ENCODE results near the gene FNDC3B. TPM values are rescaled to one million over a fixed set of nuclear protein-coding genes. Genes with fewer than 3 reads are reported as not detected.

The FNDC3B gene
- total and polyA plus RNA-seq, 2 donors (not counting 3 experiments of a cell fraction or from before 2014, with no cell fraction given) = 91.6 to 295 TPM

DNA sequence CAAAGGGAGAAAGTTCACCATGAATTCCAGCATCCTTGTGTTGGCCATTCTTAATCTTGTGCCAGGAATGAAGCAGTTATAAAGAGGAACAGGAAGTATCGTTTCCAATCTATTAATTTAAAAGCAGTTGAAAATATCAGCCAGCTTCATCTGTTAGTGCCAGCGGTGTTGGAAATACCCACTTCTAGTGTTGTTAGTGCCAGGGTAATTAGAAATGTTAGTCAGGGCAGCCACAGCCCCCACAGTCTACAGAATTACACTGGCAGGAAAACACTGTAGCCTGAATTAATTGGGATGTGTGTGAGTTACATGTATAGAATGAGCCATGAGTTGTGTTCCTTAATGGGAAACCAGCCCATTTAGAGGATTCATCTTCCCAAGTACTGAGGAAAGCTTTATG, 281.1 kb downstream of the FNDC3B start:
- Histone ChIP-seq H3K4me1 (ENCODE audit: control insufficient read depth, extremely low read depth, insufficient read depth, low read length) (peaks cover 28% of the 10 kb centered on the region), H3K36me3 (ENCODE audit: control insufficient read depth in 2 of 2, extremely low read depth in 1 of 2, insufficient read depth in 2 of 2, low read length in 2 of 2) (peaks cover 26 to 27% of the 10 kb centered on the region in 2 experiments), H3K27ac (ENCODE audit: insufficient read depth, low read depth, low read length) (no peak overlapping the region), H3K79me2 (ENCODE audit: control insufficient read depth, insufficient read depth, low read length) (peaks cover 10% of the 10 kb centered on the region), H4K20me1 (replicated peaks; ENCODE audit: control insufficient read depth, extremely low read depth, insufficient read depth, low read length) (no peaks in the 10 kb centered on the region), H3K9ac (replicated peaks; ENCODE audit: extremely low read depth, insufficient read depth, low read length) (no peak overlapping the region), H3K4me3 (replicated peaks in 1 of 3; ENCODE audit: insufficient read depth in 1 of 3, low read depth in 1 of 3, low read length in 3 of 3) (no peak overlapping the region), H2AFZ (ENCODE audit: low read depth, low read length) (no peak overlapping the region), H3K27me3 (ENCODE audit: control insufficient read depth in 2 of 2, insufficient read depth in 2 of 2, low read length in 2 of 2) (no peaks in the 10 kb centered on the region), H3K4me2 (ENCODE audit: insufficient read depth, low read length) (no peak overlapping the region), H3K9me1 (replicated peaks; ENCODE audit: control insufficient read depth, extremely low read depth, insufficient read depth, low read length) (no peaks in the 10 kb centered on the region), H3K9me3 (replicated peaks; ENCODE audit: control insufficient read depth, insufficient read depth, low read length) (no peaks in the 10 kb centered on the region)
- FAIRE-seq (no peak), DNase-seq (ENCODE audit: low read depth, low spot score) (no peak)
- dilution Hi-C loops (cut with MboI; ENCODE audit: extremely low pct_ligation_motif_present, low sequenced_read_pairs) = no loop called here
- no TSS peak for BruUV-seq (replicated peaks)
- ChIA-PET POLR2A (no interaction called here), CTCF (interaction anchor here (8.0 kb wide), 1 partner anchor 12 kb away, joined by 68 read pairs; no protein-coding TSS in a partner anchor)
- intact Hi-C loops (cut with micrococcal nuclease) = no loop called here
- TF ChIP-seq FOS (IDR thresholded peaks at IDR 0.05; ENCODE audit: borderline replicate concordance, insufficient read depth, low read length) (no peak), POLR2AphosphoS5 (IDR thresholded peaks at IDR 0.05; ENCODE audit: insufficient read depth, low read depth, low read length) (no peak), MYC (IDR thresholded peaks at IDR 0.05; ENCODE audit: low read depth, low read length) (no peak), POLR2A (IDR thresholded peaks at IDR 0.05; ENCODE audit: low read depth, low read length) (no peak), EZH2 (IDR thresholded peaks at IDR 0.05; ENCODE audit: borderline replicate concordance, low read depth, low read length, severe bottlenecking) (no peak), GATA2 (IDR thresholded peaks at IDR 0.05; ENCODE audit: insufficient read depth, insufficient read length, low read depth, low read length) (no peak), JUN (IDR thresholded peaks at IDR 0.05; ENCODE audit: borderline replicate concordance, insufficient read depth, insufficient read length, low read depth) (no peak)
- TF ChIP-seq, protein P1, sequence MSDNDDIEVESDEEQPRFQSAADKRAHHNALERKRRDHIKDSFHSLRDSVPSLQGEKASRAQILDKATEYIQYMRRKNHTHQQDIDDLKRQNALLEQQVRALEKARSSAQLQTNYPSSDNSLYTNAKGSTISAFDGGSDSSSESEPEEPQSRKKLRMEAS (IDR thresholded peaks at IDR 0.05; ENCODE audit: insufficient read depth, insufficient read length) = no peak
- TF ChIP-seq, protein P2, sequence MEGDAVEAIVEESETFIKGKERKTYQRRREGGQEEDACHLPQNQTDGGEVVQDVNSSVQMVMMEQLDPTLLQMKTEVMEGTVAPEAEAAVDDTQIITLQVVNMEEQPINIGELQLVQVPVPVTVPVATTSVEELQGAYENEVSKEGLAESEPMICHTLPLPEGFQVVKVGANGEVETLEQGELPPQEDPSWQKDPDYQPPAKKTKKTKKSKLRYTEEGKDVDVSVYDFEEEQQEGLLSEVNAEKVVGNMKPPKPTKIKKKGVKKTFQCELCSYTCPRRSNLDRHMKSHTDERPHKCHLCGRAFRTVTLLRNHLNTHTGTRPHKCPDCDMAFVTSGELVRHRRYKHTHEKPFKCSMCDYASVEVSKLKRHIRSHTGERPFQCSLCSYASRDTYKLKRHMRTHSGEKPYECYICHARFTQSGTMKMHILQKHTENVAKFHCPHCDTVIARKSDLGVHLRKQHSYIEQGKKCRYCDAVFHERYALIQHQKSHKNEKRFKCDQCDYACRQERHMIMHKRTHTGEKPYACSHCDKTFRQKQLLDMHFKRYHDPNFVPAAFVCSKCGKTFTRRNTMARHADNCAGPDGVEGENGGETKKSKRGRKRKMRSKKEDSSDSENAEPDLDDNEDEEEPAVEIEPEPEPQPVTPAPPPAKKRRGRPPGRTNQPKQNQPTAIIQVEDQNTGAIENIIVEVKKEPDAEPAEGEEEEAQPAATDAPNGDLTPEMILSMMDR (IDR thresholded peaks at IDR 0.05; ENCODE audit: extremely low read depth in 1 of 2, insufficient read depth in 1 of 2, low read depth in 1 of 2, low read length in 2 of 2) = no peak
